HT1080 (cell line): ENCODE data around the gene MBNL1. TPM values are rescaled to one million over a fixed set of nuclear protein-coding genes. Genes with fewer than 3 reads are reported as not detected.

Experiments
- DNase-seq: peaks from one replicate; pipeline ENCODE4 v3.0.0-alpha.2; 2015; ENCODE audit warnings: low read depth
- total RNA-seq: library from RNA; depleted of rRNA; stranded (reverse); fragments of >200 nt; shearing (Covaris generic); gene quantifications from 2 replicates; pipeline ENCODE4 v1.2.3, GENCODE V29; 2014

Gene MBNL1
- total RNA-seq, 1 experiment from 2014 or later = 295 TPM

DNA sequence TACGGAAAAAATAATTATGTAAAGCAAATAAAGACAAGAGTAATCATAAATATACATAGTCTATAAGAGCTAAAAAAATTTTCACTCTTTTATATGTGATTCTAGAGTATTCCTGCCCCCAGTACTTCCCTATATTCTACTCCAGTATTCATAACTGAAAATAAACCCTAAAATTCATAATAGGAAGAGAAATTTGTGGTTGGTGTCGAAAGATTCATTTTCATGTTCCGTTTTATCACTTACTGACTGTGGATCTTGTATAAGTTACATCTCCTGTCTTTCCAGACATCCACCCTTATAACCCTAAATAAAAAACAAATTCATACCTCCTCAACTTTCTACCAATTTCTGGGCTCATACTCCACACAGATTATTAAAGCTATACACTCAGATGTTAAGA, 16.0 kb upstream of the MBNL1 start:
- DNase-seq = no peak

- no peak for DNase-seq
Measured at GRCh38 chr3:152253514-152253913, 15.2 kb upstream of the MBNL1 start.

DNA sequence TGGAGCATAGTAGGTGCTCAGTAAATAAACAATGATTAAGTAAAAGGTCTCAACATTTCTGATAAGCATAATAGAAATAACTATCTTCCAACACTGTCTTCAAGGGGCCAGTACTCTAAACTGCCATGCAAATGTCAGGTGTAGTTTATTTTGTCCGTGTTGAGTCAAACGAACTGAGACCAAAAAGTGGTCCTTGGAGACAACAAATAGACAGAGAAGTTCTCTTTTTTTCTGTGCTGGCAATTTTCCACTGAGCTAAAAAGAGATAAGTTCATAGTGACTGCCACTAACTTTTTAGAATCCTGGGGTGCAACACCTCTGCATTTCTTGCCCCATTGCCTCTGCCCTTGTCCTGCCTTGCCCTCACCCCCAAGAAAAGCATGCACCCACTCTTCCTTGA, 14.7 kb upstream of the MBNL1 start:
- DNase-seq = no peak

GRCh38 chr3:152255290-152255689, 13.4 kb upstream of the MBNL1 start:
- no peak for DNase-seq

DNA sequence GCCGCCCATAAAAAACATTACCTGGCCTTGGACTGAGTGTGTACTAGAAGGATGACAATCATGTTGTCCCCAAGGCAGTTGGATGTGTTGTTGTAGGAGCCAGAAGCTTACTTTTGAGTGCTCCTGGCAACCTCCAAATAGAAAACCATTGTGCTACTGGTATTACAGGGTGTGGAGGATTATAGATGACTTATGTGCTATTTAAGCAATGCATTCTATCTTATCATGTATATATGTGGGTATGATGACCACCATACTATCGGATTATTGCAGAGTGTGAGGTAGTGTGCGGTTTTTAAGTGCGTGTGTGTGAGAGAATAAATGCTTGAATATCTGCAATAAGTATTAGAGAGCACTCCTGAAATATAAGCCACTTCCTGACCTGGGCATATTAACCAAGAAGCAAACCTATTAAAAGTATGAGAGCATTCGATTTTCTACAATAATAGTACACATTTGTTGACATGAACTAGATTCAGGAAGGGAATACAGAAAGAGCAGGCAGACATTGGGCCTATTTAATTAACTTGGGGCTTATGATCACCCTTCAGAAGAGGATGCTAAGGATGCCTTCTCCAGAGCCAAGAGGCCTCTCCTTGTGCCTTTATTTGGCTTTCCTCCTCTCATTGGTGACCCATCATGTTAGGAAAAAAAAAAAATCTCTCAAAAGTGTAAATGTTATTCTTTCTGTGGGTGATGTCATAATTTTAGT, 11.7 kb upstream of the MBNL1 start:
- no peak for DNase-seq

DNA sequence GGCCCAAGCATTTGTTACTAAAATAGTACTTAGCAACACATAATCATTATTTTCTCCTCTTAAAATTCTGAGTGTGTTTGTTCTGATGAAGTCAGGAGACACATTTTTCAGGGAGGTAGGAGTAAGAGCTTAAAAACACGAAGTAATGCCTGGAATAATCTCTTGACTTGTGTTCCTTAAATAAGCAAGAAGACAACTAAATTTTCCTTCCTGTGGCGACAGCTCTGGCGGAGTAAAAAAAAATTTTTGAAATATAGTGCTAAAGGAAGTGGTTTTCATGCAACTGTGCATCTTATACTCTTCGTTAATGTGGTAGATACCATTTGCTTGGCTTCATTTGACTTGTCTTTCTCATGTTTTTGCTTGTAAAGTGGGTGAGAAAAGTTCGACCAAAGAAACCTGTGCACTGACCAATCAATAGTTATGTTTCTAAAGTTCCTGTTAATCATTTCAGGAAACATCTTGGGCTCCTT, 11.1 kb upstream of the MBNL1 start:
- DNase-seq = no peak

GRCh38 chr3:152258448-152259393, 10.0 kb upstream of the MBNL1 start:
- DNase-seq = peak; percentile 95

DNA sequence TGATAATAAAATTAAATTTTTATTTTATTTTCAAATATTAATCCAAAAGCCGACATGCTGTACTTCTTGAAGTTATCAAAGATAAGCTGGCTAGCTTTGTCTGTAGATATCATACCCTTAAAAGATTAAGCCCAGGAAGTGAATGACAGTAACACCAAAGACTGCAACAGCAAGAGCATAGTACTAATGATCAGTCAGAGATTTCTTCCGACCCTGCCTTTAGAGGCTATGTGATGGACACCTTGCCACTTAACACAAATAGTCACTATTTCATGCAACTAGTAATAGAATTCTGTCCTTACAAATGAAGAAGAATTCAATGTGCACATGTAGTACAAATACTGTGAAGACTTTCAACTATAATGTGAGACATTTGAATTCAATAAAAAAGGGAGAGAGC, 9.3 kb upstream of the MBNL1 start:
- no peak for DNase-seq

DNA sequence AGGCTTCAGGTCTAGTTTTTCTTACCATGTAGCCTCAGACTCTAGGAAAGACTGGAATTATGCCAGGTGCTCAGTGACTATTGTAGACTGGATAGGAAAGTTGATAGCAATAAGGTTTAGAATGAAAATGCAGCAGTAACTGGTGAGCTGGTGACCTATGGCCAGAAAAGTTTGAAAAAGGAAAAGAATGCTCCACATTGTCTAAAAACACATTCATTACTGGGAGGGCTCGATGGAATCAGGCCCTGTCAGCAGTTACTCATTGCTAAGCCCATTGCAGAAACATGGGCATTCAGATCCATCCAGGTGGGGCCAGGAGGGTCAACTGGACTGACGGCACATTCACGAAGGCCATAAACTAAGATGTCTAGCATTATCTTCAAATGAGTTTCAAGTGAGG, 8.7 kb upstream of the MBNL1 start:
- DNase-seq = peak; percentile 36

DNA sequence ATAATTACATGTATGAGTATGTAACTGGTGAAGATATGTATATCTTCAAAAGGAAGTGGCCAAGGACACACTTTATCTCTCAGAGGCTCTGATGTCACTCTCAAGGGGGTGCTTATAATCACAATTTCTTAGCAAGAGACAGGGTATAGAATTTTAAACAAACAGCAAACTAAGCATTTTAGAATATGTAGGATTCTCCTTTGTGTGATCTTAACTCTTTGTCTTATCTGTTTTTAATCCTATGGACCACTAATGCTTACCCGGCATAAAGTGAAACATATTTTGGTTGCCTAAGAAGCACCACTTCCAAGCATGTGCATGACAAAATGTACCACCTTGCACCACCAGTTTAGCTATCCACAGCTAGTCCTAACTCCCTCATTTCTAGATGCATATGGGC, 8.2 kb upstream of the MBNL1 start:
- DNase-seq = no peak

DNA sequence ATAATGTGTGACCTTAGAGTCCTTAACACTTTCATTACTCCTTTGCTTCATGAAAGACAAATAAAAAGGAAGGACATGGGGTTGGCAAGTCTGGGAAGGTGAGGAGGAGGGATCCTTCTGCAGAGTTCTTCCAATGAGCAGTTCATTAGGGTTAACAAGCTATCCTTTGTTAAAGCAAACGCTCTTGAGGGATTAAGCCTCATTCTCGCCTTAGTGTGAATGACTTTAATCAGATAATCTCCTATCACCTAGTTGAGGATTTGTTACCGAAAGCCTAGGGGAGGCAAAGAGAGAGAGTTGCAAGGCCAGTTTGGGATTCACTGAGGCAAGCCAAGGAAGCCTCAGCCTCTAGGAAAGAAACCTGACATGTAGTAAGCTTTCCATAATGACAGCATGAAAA, 7.4 kb upstream of the MBNL1 start:
- DNase-seq = no peak

GRCh38 chr3:152263711-152264110, 5.0 kb upstream of the MBNL1 start:
- no peak for DNase-seq

GRCh38 chr3:152264378-152264777, 4.4 kb upstream of the MBNL1 start:
- DNase-seq = no peak

DNA sequence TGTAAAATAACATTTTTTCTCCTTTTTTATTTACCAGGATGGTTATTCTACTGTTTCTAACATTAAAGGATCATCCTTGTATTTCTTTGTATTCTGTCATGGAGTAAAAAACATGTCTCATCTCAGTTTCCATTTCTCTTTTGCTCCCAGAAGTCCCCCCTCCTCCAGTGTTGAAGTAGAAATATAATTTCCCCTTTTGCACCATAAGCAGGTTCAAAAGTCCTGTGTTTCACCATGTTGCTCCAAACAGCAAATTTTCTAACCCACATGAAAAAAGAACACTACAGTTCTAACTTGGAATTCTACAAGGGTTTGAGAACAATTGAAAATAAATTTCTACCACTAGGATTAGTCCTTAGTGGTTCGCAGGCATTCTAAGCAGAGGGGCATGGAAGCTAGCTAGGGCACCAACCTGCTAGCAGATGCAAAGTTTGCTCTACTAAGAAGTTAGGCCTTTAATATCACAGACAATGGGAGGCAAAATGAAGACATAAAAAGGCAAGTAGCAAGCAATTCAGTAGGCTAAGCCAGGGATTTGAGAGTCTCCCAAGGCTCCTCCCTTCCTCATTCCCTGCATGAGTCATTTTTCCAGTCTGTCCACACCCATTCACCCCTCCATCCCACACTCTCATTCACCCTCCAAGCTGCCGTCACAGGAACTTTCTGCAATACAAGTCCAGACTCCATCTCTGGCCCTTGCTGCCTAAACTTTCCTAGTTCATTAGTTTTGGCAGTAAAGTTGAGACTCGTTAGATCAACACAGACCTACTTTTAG, 2.3 kb upstream of the MBNL1 start:
- DNase-seq = peak; percentile 97

- DNase-seq = no peak
Measured at GRCh38 chr3:152267831-152268554, 736 bp upstream of the MBNL1 start.

DNA sequence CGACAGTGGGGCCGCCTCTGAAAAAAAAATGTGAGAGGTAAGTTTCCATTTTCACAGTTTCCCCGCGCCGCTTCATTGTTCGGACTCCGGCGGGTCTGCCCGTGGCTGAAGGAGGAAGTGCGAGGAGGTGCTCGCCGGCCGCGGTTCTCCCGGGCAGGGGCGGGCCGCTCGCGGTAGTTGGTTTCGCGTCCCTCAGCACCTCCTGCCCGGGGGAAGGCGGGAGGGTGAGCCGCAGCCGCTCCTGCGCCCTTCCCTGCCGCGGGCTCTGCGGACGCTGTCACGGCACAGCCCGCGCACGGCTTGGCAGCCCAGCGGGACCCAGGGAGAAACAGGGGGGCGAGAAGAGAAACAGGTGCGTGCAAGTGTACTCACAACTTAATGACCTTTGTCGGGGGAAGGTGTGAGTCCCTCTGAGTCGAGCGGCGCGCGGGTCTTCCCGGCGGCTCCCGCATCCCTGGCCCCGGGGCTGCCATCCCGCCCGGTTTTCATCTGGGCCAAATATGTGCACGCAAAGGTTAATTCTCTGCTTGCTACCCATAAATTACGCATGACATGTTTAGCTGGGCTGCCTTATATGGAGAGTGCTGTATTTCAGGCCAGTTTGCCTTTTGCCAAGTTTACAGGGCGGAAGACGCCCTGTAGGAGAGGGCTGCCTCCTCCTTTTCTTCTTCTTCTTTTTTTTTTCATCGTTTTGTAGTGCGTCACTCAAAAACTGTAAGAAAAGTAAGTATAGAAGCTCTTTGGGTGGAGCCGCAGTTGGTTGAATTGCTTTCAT, 514 bp downstream of the MBNL1 start:
- no peak for DNase-seq

DNA sequence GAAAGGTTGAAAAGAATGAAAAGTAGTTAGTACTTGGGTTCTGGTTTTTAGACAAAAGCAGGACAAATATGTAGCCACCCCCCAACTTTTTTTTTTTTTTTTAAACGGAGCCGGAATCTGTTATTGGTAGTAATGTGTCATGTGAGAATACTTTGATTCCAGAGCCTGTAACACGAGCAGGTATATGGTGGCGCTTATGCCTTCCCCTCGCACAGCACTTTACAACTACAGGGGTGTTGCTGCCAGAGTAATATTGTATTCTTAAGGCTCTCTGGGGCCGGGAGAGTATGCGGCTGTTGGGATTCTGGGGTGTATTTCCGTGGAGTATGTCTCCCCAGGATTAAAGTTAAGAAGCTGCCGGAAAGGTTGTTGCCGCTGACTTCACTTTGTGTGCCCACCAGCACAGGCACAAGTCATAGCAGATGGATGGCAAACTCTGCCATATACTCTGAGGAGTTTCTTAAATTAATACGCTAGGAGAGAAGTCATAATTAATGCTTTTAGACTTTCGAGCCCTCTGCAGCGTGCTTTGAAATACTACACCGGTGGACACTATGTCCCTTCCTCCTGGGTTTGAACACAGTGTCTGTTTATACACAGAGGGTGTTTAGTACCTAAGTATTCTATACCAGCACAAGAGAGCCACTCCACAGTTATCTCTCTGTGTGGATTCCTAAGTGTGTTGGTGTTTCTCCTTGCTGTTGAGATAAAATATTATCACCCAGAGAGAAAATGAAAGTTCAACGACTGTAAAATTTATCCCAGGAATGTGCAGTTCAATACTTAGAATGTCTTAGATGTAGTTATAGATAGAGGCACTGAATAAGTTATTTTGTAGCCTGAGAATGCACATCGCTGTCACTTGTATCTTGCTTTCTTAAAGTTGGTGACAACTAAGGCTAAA, 1.4 kb downstream of the MBNL1 start:
- peak; percentile 87 for DNase-seq

GRCh38 chr3:152270937-152271336, 2.2 kb downstream of the MBNL1 start:
- DNase-seq = no peak
